Measurements from ENCODE around the gene AP2A2.

Gene AP2A2

DNA sequence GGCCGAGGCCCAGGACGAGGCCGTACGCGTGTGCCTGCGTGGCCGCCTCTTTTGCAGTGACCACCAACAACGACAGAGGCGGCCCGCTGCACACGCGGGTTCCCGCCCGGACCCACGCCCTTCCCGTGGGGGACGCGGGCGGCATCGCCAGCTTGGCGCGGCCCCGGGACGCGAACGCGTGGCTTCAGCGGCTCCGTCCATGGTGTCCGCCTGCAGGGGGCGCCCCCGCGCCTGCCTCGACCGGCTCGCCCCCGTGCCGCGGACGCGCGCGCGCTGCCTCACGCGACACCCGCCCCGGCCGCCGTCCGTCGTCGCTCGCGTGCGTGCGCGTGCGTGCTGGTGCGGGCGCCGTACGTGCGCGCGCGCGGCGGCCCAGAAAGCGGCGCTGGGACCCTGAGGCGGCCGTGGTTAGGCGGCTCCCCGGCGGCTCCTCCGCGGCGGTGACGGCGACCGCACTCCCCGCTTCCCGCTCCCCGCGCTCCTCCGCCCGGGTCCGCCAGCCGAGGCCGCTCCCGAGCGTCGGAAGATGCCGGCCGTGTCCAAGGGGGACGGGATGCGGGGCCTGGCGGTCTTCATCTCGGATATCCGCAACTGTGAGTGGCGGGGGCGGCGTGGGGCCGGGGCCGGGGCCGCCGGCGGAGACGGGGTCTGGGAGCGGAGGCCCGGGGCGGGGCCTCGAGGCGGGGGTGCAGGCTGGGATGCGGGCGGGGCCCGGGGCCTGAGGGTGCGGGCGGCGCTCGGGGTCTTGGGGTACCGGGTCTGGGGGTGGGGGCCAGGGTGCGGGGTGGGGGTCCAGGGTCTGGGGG lies at the start of gene AP2A2:
AP2A2 (plus strand) TSS at position 375 of the 806 bp plus-strand sequence; CDS start at position 527, 152 bp downstream.
- TF ChIP-seq, protein P1, sequence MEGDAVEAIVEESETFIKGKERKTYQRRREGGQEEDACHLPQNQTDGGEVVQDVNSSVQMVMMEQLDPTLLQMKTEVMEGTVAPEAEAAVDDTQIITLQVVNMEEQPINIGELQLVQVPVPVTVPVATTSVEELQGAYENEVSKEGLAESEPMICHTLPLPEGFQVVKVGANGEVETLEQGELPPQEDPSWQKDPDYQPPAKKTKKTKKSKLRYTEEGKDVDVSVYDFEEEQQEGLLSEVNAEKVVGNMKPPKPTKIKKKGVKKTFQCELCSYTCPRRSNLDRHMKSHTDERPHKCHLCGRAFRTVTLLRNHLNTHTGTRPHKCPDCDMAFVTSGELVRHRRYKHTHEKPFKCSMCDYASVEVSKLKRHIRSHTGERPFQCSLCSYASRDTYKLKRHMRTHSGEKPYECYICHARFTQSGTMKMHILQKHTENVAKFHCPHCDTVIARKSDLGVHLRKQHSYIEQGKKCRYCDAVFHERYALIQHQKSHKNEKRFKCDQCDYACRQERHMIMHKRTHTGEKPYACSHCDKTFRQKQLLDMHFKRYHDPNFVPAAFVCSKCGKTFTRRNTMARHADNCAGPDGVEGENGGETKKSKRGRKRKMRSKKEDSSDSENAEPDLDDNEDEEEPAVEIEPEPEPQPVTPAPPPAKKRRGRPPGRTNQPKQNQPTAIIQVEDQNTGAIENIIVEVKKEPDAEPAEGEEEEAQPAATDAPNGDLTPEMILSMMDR (IDR thresholded peaks at IDR 0.05; ENCODE audit: low read depth, low read length) = peak; percentile 36
- peak; percentile 76 for DNase-seq (ENCODE audit: extremely low read depth, low read depth)

DNA sequence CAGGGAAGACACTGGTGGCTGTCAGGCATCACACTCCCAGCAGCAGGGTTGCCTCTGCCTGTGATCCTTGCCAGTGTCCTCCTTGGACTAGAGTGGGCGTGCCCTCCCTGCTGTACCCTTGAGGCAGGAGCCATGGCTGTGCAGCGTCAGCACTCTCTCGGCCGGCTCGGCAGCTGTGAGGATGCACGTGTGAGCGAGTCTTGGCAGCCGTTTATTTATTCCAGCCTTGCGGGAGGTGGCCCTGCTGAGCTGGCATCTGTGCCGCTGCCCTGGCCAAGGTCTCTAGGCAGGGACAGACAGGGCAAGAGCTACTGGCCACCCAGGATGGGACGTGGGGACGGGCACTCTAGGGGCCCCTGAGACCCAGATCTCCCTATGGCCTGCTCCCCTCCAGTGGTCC lies 49.1 kb upstream of the AP2A2 start:
- TF ChIP-seq, protein P1 (IDR thresholded peaks at IDR 0.05; ENCODE audit: low read depth, low read length) = no peak

DNA sequence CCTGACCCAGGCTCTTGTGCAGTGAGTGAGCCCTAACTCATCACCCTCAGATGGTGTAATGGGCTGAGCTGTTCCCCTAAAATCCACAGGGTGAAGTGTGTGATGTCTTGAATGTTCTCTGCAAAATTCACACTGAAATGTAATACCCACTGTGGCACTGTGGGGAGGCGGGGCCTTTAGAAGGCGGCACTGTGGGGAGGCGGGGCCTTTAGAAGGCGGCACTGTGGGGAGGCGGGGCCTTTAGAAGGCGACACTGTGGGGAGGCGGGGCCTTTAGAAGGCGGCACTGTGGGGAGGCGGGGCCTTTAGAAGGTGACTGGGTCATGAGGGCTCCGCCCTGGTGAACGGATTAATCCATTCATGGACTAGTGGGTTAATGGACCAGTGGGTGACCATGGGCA lies 48.1 kb upstream of the AP2A2 start:
- DNase-seq (ENCODE audit: extremely low read depth, low read depth) = no peak
- TF ChIP-seq, protein P1 (IDR thresholded peaks at IDR 0.05; ENCODE audit: low read depth, low read length) = no peak

More for the DNA sequence above, 49.1 kb upstream of the AP2A2 start:
- no peak for DNase-seq (ENCODE audit: extremely low read depth, low read depth)

DNA sequence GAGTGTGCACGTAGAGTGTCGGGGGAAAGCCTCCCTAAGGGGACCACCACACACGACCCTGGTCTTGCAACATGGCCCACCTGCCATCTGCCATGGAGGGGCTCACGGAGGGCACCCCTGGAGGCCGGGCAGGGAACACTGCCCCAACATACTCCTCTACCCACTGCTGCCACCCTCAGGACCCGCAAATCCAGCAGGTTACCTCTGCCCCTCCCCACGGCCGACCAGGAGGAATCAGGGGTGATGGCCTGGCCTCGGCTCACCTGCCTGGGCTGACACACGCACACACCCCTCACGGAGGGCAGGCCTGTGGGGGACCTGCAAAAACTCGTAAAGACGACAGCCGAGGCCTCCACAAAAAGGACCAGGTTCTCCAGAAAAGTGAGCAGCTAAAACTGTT lies 45.2 kb upstream of the AP2A2 start:
- TF ChIP-seq, protein P1 (IDR thresholded peaks at IDR 0.05; ENCODE audit: low read depth, low read length) = no peak
- DNase-seq (ENCODE audit: extremely low read depth, low read depth) = no peak

DNA sequence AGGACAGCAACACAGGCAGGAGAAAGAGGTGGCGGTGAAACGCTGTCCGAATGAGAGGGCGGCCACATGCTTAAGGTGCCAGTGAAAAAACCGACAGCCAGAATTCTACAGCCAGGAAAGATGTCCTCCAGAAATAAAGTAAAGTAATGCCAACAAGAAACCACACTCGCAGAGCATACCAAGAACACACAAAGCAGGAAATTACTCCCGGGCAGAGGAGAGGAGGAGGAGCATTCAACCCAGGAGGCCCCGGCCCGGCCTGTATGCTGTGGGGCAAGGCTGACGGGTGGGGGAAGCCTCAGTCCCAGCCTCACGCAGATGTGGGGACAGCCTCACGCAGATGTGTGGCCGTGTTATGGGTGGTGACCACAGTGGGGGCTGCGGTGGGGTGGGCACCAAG lies 43.1 kb upstream of the AP2A2 start:
- TF ChIP-seq, protein P1 (IDR thresholded peaks at IDR 0.05; ENCODE audit: low read depth, low read length) = no peak
- DNase-seq (ENCODE audit: extremely low read depth, low read depth) = no peak

DNA sequence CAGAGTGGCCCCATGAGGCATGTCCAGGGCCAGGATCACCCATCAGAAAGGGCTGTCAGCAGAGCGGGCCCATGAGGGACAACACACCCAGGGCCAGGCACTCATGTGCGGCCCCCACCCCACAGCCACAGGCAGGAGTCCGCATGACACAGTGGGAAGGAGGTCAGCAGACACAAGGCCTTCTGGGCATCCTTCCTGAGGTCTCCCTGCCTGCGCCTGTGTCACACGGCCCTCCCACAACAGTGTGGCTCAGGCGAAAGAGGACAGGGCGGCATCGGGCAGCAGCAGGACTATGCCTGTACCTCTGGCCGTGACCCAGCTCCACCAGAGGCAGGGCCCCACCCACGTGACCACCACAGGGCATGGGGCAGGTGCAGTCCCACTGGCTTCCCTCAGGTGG lies 42.1 kb upstream of the AP2A2 start:
- DNase-seq (ENCODE audit: extremely low read depth, low read depth) = no peak

DNA sequence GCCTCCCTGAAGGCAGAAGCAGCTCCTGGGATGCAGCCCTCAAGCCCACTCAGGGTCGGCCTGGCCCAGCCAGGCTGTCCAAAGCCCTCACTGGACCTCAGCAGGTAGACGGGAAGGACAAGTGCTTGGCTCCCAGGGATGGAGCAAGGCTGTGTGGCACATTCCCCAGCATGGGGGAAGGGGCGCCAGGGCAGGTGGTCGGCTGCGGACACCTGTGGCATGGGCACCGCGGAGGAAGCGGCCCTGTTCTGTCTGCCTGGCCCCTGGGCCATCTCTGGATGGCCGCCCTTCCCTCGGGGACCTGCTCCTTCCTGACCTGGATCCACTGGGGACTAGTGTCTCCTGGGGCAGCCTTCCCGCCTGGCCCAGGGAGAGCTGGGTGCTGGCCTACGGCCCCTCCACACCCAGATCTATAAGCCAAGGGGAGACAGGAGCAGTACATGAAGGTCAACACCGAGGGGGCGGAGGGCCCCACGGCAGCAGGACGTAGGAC lies 41.0 kb upstream of the AP2A2 start:
- no peak for DNase-seq (ENCODE audit: extremely low read depth, low read depth)
- TF ChIP-seq, protein P1 (IDR thresholded peaks at IDR 0.05; ENCODE audit: low read depth, low read length) = no peak

More for the DNA sequence above, 42.1 kb upstream of the AP2A2 start:
- TF ChIP-seq, protein P1 (IDR thresholded peaks at IDR 0.05; ENCODE audit: low read depth, low read length) = no peak

Data from AG09319 (cell line).